IMR-90 (cell line): ENCODE measurements around the gene HBD. TPM values are rescaled to one million over a fixed set of nuclear protein-coding genes. Genes with fewer than 3 reads are reported as not detected.
A peak's percentile ranks its signal among the peaks of the same experiment; 100 is the strongest.

ENCODE experiments used
- ATAC-seq: fragments of 200-7000 bp; cut with Tn5 transposase; 2 replicates; pipeline ENCODE4 v1.9.1; 2020; ENCODE audit warnings: low read depth, mild to moderate bottlenecking, moderate library complexity
- BruUV-seq: library from RNA; stranded (reverse); fragments of 400-500 nt; replicated peaks from 2 replicates; lab custom pipeline; 2021; lab: Mats Ljungman, UMichigan
- CTCF ChIA-PET: fragments of 300-600 bp; formaldehyde crosslinking; extraction: SDS; loops from one replicate; lab custom pipeline; 2021; ENCODE audit warnings: antibody characterized with exemption; lab: Yijun Ruan, JAX
- POLR2A ChIA-PET: fragments of 300-600 bp; sonication (Branson Sonifier 250); formaldehyde crosslinking; loops from one replicate; lab custom pipeline; 2022; ENCODE audit warnings: antibody characterized with exemption; ENCODE audit not compliant: unreplicated experiment; lab: Charles Lee
- DNase-seq: peaks from one replicate; pipeline ENCODE4 v3.0.0; 2013
- H2AFZ ChIP-seq: replicated peaks from 2 replicates; pipeline ENCODE3; 2013; ENCODE audit warnings: low read length, mild to moderate bottlenecking; ENCODE audit not compliant: poor library complexity
- H2AK5ac ChIP-seq: 2 replicates; pipeline ENCODE4 v1.6.1; 2013; ENCODE audit warnings: low read depth, low read length, inconsistent platforms
- H2AK9ac ChIP-seq: replicated peaks from 2 replicates; pipeline ENCODE3; 2013; ENCODE audit warnings: mild to moderate bottlenecking, low read depth, low read length, moderate library complexity; ENCODE audit not compliant: poor library complexity
- H2BK120ac ChIP-seq: 2 replicates; pipeline ENCODE4 v1.6.1; 2013; ENCODE audit warnings: low read depth, low read length, inconsistent platforms
- H2BK15ac ChIP-seq: 3 replicates; pipeline ENCODE4 v1.6.1; 2013; ENCODE audit warnings: low read depth, low read length, inconsistent platforms
- H2BK20ac ChIP-seq: 2 replicates; pipeline ENCODE4 v1.6.1; 2013; ENCODE audit warnings: low read depth, mild to moderate bottlenecking, inconsistent platforms, low read length, moderate library complexity
- H2BK5ac ChIP-seq: 2 replicates; pipeline ENCODE4 v1.6.1; 2013; ENCODE audit warnings: mild to moderate bottlenecking, low read depth, low read length, inconsistent platforms; ENCODE audit not compliant: poor library complexity, severe bottlenecking
- H3K14ac ChIP-seq: replicated peaks from 2 replicates; pipeline ENCODE4 v1.6.1; 2013; ENCODE audit warnings: low read depth, low read length, inconsistent platforms
- H3K18ac ChIP-seq: 2 replicates; pipeline ENCODE4 v1.6.1; 2013; ENCODE audit warnings: low read depth, low read length, control low read depth
- H3K23ac ChIP-seq: 2 replicates; pipeline ENCODE4 v1.6.1; 2013; ENCODE audit warnings: low read depth, low read length, inconsistent platforms
- H3K27ac ChIP-seq: 2 replicates; pipeline ENCODE4 v1.5.1; 2013; ENCODE audit warnings: mild to moderate bottlenecking, control low read depth, low read length; ENCODE audit not compliant: insufficient read depth
- H3K27me3 ChIP-seq: 2 replicates; pipeline ENCODE4 v1.6.1; 2013; ENCODE audit warnings: low read length; ENCODE audit not compliant: control insufficient read depth, insufficient read depth
- H3K36me3 ChIP-seq: 2 replicates; pipeline ENCODE4 v1.6.1; 2013; ENCODE audit warnings: low read length, mixed read lengths; ENCODE audit not compliant: control insufficient read depth, insufficient read depth
- H3K4ac ChIP-seq: 2 replicates; pipeline ENCODE4 v1.6.1; 2013; ENCODE audit warnings: low read depth, low read length, inconsistent platforms
- H3K4me1 ChIP-seq: 2 replicates; pipeline ENCODE4 v1.6.1; 2013; ENCODE audit warnings: low read length, mixed read lengths; ENCODE audit not compliant: control insufficient read depth, insufficient read depth
- H3K4me2 ChIP-seq: 2 replicates; pipeline ENCODE4 v1.6.1; 2013; ENCODE audit warnings: low read depth, mild to moderate bottlenecking, control low read depth, low read length, moderate library complexity
- H3K4me3 ChIP-seq: 2 replicates; pipeline ENCODE4 v1.5.1; 2013; ENCODE audit warnings: low read depth, mild to moderate bottlenecking, control low read depth, low read length, moderate library complexity; ENCODE audit not compliant: insufficient read depth
- H3K56ac ChIP-seq: 2 replicates; pipeline ENCODE4 v1.6.1; 2013; ENCODE audit warnings: low read length, inconsistent platforms; ENCODE audit not compliant: insufficient read depth; ENCODE audit errors: extremely low read depth
- H3K79me1 ChIP-seq, 2 experiments: 2 replicates each; pipeline ENCODE4 v1.6.1; 2013; ENCODE audit warnings: low read length in 2 of 2, inconsistent platforms in 1 of 2, low read depth in 1 of 2
- H3K9ac ChIP-seq: 2 replicates; pipeline ENCODE4 v1.6.1; 2013; ENCODE audit warnings: low read depth, low read length, control low read depth
- H3K9me1 ChIP-seq: 2 replicates; pipeline ENCODE4 v1.6.1; 2013; ENCODE audit warnings: low read length, inconsistent platforms; ENCODE audit not compliant: insufficient read depth
- H3K9me3 ChIP-seq: 2 replicates; pipeline ENCODE4 v1.6.1; 2013; ENCODE audit warnings: low read length; ENCODE audit not compliant: control insufficient read depth, insufficient read depth
- H4K20me1 ChIP-seq: 2 replicates; pipeline ENCODE4 v1.6.1; 2013; ENCODE audit warnings: low read length, inconsistent platforms; ENCODE audit not compliant: insufficient read depth
- H4K5ac ChIP-seq: 2 replicates; pipeline ENCODE4 v1.6.1; 2013; ENCODE audit warnings: mild to moderate bottlenecking, low read depth, low read length, control low read depth
- H4K8ac ChIP-seq, 2 experiments: 2 replicates each; pipeline ENCODE4 v1.6.1; 2013; ENCODE audit warnings: low read depth in 2 of 2, low read length in 2 of 2, control low read depth in 1 of 2, inconsistent platforms in 1 of 2
- H4K91ac ChIP-seq: 2 replicates; pipeline ENCODE4 v1.6.1; 2013; ENCODE audit warnings: low read depth, low read length, inconsistent platforms; ENCODE audit not compliant: insufficient read depth
- MAFK ChIP-seq: IDR thresholded peaks from 2 replicates; pipeline ENCODE4 v1.6.1; 2012; ENCODE audit warnings: low read depth, low read length, improper control_type of control experiment
- WGBS, 2 experiments: methylation state at CpG; one replicate each; pipeline versions ENCODE4 v1.1.5 to v1.1.7; 2013; ENCODE audit warnings: missing lambda C conversion rate in 2 of 2; ENCODE audit not compliant: insufficient read length in 1 of 2; ENCODE audit errors: extremely low coverage in 2 of 2; 5-methylcytosine and 5-hydroxymethylcytosine counted together
- dilution Hi-C: fragments of 300-500 bp; cut with HindIII; formaldehyde crosslinking; loops from one replicate; pipeline ENCODE4 v1.14.3; 2018; ENCODE audit warnings: low sequenced_read_pairs; ENCODE audit not compliant: unreplicated experiment
- in situ Hi-C: fragments of 300-500 bp; cut with MboI; formaldehyde crosslinking; loops from 3 replicates; pipeline ENCODE4 v1.14.3; 2019; ENCODE audit warnings: low sequenced_read_pairs, inconsistent platforms, mixed read lengths
- intact Hi-C: fragments of 100-400 bp; cut with micrococcal nuclease; formaldehyde crosslinking; loops from 2 replicates; pipeline ENCODE4 v1.10.0; 2022
- polyA plus RNA-seq, 3 experiments: library from polyadenylated mRNA; depleted of rRNA; stranded (reverse); fragments of >200 nt; gene quantifications; 2 replicates each; pipeline ENCODE4 v1.2.3, GENCODE V29; 2012; ENCODE audit warnings: low replicate concordance in 1 of 3
- total RNA-seq: library from RNA; depleted of rRNA; stranded (reverse); fragments of >200 nt; gene quantifications from 2 replicates; pipeline ENCODE4 v1.2.3, GENCODE V29; 2012
- TF ChIP-seq, protein P1 (sequence below): conservative IDR thresholded peaks from 2 replicates; pipeline ENCODE4 v1.5.1; 2012; ENCODE audit warnings: mild to moderate bottlenecking, low read depth, low read length, improper control_type of control experiment

The HBD gene
- total and polyA plus RNA-seq, 2 of the 4 experiments (the other 2 are of a cell fraction), result 6.3 to 12.0 TPM

DNA sequence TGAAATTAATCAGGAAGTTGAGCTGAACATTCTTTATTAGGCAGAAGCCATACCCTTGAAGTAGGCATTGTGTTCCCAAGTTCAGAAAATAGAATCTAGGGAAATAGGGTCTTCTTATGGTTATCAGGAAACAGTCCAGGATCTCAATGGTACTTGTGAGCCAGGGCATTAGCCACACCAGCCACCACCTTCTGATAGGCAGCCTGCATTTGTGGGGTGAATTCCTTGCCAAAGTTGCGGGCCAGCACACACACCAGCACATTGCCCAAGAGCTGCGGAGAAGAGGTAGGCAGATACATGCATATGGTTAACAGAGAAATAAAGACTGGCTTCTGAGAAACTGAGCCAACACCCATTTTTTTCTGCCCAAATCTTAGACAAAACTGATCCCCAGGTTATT is 1.5 kb downstream of the HBD start:
- in situ Hi-C loops, result no loop called here

More for the DNA sequence above, 1.5 kb downstream of the HBD start:
- H3K27me3 ChIP-seq, result no peaks in the 10 kb centered on the region
- peak overlapping the region; percentile 16; the same call in 1 of the 2 replicates for H3K4me3 ChIP-seq
- no peak overlapping the region; the same call in 2 of the 3 replicates for H2BK15ac ChIP-seq
- H4K5ac ChIP-seq, result 0 out of 2 replicates have a peak overlapping the region, but pooled peaks have one; percentile 23
- no peak for DNase-seq
- H3K9me3 ChIP-seq, result no peaks in the 10 kb centered on the region
- peak overlapping the region; percentile 59; the same call in 1 of the 2 replicates for H2AK5ac ChIP-seq
- no peak overlapping the region for H4K8ac ChIP-seq
- H2AK9ac ChIP-seq, result no peak overlapping the region
- no peak overlapping the region for H3K4me2 ChIP-seq
- intact Hi-C loops (no loop called here), dilution Hi-C loops (no loop called here)
- H3K56ac ChIP-seq, result no peak overlapping the region
- H3K4ac ChIP-seq, result no peak overlapping the region
- H3K23ac ChIP-seq, result no peak overlapping the region
- BruUV-seq, result no TSS peak
- H2BK5ac ChIP-seq, result no peak overlapping the region
- no peak overlapping the region for H4K91ac ChIP-seq
- no peak overlapping the region for H3K18ac ChIP-seq
- peaks cover 3% of the 10 kb centered on the region for H3K4me1 ChIP-seq
- no peak overlapping the region for H2BK20ac ChIP-seq
- H3K36me3 ChIP-seq, result no peaks in the 10 kb centered on the region
- H3K79me1 ChIP-seq, result no peaks in the 10 kb centered on the region
- ATAC-seq, result no peak
- POLR2A ChIA-PET, result no interaction called here
- H3K9ac ChIP-seq, result no peak overlapping the region
- H3K9me1 ChIP-seq, result peaks cover 6% of the 10 kb centered on the region; the same call in 1 of the 2 replicates
- H4K20me1 ChIP-seq, result no peaks in the 10 kb centered on the region
- peak overlapping the region; percentile 40; the same call in 1 of the 2 replicates for H2BK120ac ChIP-seq
- no peak for TF ChIP-seq MAFK
- TF ChIP-seq, protein P1, sequence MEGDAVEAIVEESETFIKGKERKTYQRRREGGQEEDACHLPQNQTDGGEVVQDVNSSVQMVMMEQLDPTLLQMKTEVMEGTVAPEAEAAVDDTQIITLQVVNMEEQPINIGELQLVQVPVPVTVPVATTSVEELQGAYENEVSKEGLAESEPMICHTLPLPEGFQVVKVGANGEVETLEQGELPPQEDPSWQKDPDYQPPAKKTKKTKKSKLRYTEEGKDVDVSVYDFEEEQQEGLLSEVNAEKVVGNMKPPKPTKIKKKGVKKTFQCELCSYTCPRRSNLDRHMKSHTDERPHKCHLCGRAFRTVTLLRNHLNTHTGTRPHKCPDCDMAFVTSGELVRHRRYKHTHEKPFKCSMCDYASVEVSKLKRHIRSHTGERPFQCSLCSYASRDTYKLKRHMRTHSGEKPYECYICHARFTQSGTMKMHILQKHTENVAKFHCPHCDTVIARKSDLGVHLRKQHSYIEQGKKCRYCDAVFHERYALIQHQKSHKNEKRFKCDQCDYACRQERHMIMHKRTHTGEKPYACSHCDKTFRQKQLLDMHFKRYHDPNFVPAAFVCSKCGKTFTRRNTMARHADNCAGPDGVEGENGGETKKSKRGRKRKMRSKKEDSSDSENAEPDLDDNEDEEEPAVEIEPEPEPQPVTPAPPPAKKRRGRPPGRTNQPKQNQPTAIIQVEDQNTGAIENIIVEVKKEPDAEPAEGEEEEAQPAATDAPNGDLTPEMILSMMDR, result no peak
- no peak overlapping the region for H2AFZ ChIP-seq
- CTCF ChIA-PET, result no interaction called here
- no peak overlapping the region for H3K27ac ChIP-seq
- H3K14ac ChIP-seq, result no peak overlapping the region
- no CpG with 5 or more reads among the region's 2 CpGs for WGBS, 2 experiments
